Activated T-cell treated with anti-CD3 and anti-CD28 coated beads for 24 hours (primary cell): ENCODE measurements around the gene GCDH.
A peak's percentile ranks its signal among the peaks of the same experiment; 100 is the strongest.
"Not testable (repeated sequence)": the region's sequence is repeated elsewhere in the genome, so short reads cannot be mapped to it uniquely, and the experiment has no call there.

Experiments used
- DNase-seq: peaks from one replicate; pipeline ENCODE4 v3.0.0-alpha.2; 2020; ENCODE audit warnings: low read depth

Gene GCDH

DNA sequence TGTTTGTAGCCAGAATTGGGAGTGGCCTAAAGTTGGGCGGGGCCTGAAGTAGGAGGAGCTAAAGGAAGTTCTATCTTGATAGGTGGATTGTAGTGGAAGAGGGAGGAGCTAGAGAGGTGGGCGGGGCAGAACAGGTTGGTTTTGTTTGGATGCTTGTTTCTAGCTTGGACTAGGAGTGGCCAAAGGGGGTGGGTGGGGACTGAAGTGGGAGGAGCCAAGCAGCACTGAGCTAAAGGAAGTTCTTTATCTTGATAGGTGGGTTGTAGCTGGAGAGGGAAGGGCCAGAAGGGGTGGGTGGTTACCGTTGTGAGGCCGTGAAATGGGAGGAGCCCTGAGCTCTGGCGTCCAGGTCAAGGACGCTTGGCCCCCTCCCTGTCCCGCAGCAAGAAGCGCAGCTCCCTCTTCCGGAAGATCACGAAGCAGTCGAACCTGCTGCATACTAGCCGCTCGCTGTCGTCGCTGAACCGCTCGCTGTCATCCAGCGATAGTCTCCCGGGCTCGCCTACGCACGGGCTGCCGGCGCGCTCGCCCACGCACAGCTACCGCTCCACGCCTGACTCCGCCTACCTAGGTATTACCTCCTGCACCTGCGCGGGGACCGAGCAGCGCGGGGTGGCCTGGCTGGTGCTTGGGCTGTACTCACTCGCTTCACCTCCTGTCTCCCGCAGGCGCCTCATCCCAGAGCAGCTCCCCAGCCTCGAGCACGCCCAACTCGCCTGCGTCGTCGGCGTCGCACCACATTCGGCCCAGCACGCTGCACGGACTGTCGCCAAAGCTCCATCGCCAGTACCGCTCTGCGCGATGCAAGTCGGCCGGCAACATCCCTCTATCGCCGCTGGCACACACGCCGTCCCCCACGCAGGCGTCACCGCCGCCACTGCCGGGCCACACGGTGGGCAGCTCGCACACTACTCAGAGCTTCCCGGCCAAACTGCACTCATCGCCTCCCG, 17.7 kb upstream of the GCDH start:
- no peak for DNase-seq

DNA sequence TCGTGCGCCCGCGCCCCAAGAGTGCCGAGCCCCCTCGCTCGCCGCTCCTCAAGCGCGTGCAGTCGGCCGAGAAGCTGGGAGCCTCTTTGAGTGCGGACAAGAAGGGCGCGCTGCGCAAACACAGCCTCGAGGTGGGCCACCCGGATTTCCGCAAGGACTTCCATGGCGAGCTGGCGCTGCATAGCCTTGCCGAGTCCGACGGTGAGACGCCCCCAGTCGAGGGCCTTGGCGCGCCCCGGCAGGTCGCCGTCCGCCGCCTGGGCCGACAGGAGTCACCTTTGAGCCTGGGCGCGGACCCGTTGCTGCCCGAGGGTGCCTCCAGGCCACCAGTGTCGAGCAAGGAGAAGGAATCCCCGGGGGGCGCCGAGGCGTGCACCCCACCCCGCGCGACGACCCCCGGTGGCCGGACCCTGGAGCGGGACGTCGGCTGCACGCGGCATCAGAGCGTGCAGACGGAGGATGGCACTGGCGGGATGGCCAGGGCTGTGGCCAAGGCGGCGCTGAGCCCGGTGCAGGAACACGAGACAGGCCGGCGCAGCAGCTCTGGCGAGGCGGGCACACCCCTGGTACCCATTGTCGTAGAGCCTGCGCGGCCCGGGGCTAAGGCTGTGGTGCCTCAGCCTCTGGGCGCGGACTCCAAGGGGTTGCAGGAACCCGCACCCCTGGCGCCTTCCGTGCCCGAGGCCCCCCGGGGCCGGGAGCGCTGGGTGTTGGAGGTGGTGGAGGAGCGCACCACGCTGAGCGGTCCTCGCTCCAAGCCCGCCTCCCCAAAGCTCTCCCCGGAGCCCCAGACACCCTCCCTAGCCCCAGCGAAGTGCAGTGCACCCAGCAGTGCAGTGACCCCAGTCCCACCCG, 16.8 kb upstream of the GCDH start:
- DNase-seq: no peak

DNA sequence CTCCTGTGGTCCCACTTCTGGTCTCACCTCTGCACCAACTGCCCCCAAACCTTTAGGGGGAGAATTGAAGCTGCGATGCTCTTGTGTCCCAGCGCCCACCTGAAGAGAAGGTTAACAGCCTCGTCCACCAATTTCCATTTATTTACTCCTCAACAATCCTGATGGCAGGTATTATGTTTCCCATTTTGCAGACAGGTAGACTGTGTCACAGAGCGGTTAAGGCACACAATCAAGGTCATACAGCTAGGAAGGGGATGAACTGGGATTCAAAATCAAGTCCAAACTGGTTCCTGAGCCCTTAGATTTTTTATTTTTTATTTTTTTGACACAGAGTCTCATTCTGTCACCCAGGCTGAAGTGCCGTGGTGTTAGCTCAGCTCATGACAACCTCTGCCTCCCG, 15.9 kb upstream of the GCDH start:
- no peak for DNase-seq

DNA sequence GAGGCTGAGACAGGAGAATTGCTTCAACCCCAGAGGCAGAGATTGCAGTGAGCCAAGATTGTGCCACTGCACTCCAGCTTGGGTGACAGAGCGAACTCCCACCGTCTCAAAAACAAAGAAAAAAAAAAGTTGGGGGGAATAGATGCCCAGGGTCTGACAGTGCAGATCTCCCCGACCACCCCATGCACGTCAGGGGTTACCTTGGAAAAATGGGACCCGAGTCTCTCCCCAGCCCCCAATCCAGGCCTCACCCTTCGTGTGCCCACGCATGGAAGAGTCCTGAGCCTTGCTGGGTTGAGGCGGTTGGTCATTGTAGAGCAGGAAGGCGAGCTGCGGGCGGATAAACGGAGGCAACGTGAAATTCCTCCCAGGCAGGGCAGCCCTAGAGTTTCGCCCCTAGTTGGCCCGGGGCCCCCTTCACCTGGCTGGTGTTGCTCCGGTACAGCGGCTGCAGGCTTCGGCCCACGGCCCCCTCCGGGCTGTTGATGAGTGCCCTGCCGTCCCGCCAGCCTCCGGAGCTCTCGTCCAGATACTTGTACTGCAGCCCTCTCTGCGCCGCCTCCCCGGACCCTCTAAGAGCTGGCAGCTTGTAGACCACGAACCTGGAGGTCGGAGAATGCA, 10.3 kb upstream of the GCDH start:
- DNase-seq: no peak

DNA sequence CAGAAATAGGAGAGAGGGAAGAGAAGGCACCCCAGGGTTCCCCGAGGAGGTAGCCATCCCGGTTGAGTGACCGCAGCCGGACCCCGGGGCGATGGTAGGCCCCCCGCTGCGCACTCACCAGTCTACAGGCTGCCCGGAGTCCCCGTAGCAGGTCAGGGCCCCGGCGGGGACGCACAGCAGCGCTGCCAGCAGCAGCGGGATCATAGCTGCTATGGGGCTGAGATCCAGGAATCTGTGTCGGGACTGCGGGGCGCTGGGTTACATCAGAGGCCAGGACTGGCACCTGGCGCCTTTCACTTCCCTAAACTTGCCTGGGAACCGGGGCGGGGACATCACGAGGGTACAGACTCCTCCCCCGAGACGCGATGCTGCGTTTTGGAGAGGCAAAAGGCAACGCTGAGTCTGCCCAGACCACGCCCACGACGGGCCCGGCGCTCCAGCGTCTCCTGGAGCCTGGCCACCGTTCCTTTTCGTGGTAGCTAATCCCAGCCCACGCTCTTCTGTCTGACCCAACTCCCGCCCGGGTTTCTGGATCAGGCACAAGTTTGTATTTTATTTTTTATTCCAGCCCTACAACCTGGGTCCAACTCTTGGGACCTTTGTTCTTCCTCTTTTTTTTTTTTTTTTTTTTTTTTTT, 9.7 kb upstream of the GCDH start, which contains the start of gene DNASE2:
DNASE2 (minus strand) TSS at position 278 of the 637 bp plus-strand sequence; CDS start at position 204, 74 bp downstream.
- peak; percentile 84 for DNase-seq

DNA sequence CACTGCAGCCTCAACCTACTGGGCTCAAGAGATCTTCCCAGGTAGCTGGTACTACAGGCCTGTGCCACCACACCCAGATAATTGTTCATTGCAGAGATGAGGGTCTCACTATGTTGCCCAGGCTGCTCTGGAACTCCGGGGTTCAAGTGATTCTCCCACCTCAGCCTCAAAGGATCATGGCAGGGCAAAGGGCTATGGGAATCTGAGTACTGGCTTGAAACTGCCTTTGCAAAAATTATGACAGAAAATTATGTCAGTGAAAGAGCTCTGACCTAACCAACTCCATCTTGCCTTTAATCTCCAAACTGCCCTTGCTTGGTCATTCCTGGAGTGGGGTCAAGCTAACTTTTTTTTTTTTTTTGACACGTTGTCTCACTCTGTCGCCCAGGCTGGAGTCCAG, 8.4 kb upstream of the GCDH start:
- no peak for DNase-seq

DNA sequence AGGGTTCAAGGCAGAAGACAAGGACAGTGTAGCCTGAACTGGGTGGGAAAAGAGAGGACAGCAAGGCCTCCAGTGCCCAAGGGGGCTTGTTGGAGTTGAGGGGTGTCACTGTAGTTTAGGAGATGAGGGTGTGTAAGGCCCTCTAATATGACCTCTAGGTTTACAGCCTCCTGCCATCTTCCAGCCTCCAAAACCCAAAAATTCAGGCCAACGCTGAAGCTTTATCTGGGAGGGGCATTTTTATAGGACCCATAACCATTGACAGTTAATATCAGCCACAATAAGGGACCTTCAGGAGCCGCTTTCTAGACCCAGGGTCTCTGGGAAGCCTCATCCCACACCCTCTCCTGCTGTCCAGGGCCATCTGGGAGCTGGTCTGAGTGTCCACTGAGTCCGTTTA, 6.8 kb upstream of the GCDH start:
- DNase-seq: no peak

DNA sequence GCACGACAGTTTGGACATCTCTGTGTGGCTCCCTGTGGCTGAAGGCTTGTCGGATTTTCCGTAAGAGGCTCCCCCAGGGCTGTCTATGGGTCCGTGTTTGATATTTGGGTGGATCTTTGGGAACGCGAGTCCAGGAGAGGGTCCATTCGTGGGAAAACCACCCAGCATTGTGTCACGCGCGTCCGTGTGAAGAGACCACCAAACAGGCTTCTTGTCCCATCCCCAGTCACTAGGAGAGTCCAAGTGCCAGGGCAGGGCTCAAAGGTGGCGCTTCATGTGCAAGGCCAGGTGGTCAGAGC, 6.4 kb upstream of the GCDH start:
- no peak for DNase-seq

DNA sequence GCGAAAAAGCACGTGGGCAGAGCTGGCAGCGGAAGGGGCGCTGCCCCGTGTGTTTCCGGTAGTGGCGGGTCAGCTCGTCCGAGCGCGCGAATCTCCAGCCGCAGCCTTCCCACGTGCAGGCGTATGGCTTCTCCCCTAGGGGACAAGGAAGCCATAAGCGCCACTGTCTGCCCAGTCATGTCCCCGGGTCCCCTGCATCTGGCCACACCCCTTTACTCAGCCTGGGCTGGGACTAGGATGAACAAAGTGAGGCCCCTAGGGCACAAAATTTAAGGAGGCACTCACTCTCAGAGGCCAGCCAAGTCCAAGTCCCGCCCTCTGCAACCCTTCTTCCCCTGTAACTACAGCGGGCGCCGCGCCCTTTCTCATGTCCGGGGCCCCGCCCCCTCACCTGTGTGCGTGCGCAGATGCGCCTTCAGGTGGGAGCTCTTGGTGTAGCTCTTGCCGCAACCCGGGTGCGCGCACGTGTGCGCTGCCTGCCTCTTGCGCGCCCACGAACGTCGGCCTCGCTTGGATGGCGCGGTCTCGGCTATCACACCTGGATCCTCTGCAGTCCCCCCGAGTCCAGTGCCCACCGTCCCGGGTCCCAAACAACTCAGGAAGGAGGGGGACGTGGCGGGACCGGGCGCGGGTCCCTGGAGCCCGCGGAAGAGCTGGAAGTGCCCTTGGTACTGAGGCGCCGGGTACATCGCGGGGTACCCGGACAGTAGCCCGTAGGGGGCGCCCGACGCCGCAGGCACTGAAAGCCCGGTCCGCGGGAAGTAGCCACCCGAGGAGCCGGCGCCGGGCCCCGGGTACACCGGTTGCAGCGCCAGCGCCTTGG, 5.8 kb upstream of the GCDH start:
- DNase-seq: peak; percentile 86

DNA sequence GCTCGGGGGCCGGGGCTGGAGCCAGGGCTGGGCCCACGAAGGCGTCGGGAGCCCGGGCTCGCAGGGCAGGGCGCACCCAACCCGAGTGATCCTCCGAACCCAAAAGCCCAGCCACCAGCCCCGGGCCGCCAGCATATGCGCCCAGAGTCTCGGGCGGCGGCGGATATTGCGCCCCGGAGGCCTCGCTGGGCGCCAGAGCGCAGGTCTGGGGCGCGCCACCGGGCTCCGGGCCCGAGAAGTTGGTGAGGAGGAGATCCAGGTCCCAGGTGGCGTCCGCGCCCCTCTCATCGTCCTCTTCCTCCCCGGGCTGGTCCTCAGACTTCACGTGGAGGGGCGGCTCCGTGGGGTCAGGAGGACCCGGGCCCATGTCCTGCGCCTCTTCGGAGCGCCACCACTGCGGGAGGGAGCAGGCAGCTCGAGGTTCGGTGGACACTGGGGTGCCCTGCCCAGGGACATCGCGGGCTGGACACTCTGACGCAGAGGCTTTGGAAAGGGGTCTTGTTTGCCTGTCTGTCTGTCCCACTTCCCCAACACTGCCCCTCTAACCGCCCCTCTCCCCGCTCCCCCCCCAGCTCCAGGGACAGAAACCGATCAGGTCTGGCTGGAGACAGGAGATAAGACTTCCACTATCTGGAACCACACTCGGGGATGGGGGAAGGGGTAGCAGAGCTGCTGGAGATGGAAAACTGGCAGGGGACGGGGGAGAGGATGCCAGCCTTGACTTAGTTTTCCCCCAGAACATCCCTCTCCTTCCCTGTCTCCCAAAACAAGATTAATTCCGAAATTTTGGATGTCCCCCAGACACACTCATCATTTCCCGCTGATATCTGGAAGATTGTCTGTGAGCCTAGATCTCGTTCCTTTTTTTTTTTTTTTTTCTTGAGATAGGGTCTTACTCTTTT, 5.0 kb upstream of the GCDH start:
- no peak for DNase-seq

DNA sequence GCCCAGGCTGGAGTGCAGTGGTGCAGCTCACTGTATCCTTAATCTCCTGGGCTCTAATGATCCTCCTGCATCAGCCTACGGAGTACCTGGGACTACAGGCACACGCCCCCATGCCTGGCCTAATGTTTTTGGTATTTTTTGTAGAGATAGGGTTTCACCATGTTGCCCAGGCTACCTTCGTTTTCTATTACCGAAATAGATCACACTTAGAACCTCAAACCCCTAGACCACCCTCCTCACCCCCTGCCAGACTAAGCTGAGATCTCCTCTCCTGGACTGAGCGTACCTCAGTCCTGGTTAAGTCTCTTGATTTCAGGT, 4.3 kb upstream of the GCDH start:
- no peak for DNase-seq

DNA sequence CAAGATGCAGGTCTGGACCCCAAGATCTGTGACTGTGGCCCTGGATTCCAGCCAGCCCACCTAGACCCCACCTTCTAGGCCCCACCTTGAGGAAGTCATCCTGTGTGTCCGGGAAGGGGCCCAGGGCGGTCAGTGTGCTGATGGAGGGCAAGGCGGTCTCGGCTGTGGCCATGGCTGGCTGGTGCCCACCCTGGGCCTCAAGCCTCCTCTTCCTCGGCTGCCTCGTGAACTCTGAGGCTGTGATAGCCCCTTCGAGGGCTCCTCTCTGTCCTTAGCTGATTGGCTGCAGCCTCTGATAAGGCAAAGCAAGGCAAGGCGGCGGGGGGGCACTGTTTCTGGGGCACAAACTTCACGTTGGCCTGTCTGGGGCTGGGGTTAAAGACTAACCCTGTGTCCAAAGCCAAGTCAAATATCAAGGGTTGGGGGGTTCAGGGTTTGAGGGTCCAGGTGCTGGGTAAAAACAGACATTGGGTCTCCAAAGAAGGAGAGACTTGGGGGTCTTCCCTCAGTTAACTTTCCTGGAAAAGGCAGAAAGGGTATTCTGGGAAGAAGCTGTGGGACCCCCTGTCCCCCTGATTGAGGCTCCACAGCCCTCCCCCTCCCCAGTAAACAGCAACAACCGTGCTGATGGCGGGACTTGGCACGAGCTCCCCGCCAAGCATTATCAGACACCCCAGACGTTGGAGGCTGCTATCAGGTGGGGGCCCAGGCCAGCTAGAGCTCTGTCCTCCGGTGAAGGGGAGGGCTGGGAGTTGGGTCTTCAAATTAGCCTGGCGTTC, 3.8 kb upstream of the GCDH start, which contains the start of gene KLF1:
KLF1 (minus strand) TSS at position 233 of the 779 bp plus-strand sequence; CDS start at position 172, 61 bp downstream.
- no peak for DNase-seq

DNA sequence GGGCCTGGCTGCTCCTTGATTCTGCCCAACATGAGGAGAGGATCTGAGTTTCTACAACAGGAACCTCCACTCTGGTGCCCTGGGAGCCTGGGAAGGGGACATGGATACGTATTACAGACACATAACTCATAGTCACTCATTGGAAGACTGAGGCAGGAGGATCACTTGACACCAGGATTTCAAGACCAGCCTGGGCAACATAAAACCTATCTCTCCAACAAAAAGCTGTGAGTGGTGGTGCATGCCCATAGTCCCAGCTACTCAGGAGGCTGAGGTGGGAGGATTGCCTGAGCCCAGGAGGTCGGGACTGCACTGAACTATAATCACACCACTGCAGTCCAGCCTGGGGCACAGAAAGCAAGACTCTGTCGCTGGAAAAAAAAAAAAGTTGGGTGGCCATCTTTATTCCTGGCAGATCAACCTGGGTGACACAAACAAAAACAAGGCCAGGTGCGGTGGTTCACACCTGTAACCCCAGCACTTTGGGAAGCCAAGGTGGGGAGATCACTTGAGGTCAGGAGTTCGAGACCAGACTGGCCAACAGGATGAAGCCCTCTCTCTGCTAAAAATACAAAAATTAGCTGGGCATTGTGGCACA, 2.9 kb upstream of the GCDH start:
- no peak for DNase-seq

DNA sequence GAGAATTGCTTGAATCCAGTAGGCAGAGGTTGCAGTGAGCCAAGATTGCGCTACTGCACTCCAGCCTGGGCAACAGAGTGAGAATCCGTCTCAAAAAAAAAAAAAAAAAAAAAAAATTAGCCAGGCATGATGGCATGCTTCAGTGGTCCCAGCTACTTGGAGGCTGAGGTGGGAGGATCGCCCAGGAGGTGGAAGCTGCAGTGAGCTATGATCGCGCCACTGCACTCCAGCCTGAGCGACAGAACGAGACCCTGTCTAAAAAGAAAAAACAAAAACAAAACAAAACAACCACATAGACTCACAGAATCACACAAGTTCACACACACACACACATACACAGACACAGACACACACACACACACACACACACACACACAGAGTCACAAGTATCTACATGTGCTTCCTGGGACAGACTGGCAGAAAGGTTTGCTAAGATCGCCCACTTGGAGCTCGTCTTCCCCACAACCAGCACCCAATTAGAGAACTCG, 617 bp upstream of the GCDH start:
- not testable (repeated sequence) for DNase-seq

DNA sequence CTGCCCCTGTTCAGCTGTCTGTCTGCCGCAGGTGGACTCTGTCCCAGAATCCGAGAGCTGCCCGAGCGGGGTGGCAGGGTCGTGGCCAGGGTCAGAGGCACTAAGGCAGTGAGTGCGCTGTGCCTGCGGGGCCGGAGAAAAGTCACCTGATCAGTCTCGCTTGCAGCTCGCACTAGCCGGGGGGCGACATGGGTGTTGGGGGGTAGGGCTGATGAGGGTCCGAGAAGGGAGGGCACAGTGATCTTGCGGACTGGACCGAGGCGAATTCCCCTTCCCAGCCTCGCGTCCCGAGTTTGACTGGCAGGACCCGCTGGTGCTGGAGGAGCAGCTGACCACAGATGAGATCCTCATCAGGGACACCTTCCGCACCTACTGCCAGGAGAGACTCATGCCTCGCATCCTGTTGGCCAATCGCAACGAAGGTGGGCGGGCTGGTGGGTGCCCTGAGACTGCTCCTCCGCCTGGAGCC, 627 bp downstream of the GCDH start:
- DNase-seq: no peak

DNA sequence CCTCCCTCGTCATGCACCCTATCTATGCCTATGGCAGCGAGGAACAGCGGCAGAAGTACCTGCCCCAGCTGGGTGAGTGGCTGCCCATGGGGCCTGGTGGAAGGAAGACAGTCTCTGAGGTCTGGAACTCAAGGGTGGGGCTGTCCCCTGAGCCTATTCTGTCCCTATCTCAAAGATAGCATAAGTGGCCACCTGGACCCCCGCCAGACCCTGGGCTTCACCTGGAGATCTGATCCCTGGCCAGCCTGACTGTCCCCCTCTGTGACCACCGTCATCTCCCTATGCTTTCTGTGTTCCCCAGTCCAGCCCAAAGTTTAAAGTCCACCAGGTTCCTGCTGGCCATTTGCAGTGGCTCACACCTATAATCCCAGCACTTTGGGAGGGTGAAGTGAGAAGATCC, 2.6 kb downstream of the GCDH start:
- no peak for DNase-seq

DNA sequence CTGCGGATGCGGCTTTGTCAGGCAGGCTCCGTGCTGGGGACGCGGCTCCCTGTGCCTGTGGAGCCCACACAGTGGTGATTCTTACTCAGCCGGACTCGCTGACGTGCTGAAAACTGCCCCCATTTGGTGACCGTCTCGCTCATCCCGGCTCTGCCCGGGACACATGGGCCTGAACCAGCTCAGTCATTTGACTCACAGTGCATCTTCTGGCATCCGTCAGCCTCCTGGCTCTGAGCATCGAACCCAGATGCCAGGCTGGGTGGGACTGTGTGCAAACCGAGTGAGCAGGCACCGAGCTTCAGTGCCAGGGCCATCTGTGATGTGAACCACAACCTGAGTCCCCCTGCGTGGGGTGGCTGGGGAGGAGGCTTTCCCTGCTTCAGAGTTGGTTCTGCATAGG, 5.5 kb downstream of the GCDH start:
- DNase-seq: no peak

DNA sequence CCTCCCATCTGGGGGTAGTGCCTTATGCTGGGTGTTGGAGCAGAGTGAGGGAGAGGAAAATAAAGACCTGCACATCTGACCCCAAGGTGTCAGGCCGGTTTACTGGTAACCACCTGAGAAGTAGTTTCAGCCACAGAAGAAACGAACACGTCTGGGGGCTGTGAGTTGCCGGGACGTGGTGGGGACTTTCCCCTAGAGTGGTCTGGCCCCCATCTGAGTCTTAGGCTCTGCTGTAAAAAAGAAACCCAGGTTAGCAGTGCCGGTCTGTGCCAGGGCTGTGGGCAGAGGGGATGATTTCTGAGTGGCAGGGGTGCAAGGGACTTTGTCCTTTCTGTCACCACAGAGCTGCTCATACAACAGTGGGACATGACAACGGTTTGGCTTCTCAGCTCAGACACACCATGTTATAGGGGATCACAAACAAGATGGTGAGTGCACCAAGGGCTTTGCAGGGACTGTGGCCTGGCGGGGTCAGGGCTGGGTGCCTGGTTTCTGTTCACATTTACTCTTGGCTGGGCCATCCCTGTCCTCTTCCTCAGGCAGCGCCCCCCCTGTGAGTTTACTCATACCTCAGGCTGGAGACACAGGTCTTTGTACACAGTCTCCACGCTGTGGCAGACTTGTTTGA, 9.0 kb downstream of the GCDH start:
- no peak for DNase-seq
